ENCODE measurements around the gene SEC23IP.

SEC23IP gene

GRCh38 chr10:119945805-119946204 is 53.3 kb downstream of the SEC23IP start:
- Histone ChIP-seq H3K9ac (ENCODE audit: low read length) (no peak overlapping the region), H3K27me3 (ENCODE audit: control insufficient read depth, insufficient read depth, low read length) (no peaks in the 10 kb centered on the region), H3K36me3 (ENCODE audit: control insufficient read depth, insufficient read depth, low read length) (peaks cover 35% of the 10 kb centered on the region), H3K4me1 (ENCODE audit: control insufficient read depth, insufficient read depth, low read length) (no peaks in the 10 kb centered on the region), H3K27ac (ENCODE audit: low read depth, low read length) (no peak overlapping the region), H3K9me3 (ENCODE audit: control insufficient read depth, insufficient read depth, low read depth, low read length) (no peaks in the 10 kb centered on the region), H3K4me3 (ENCODE audit: low read depth, low read length) (no peak overlapping the region)

- H3K4me1 ChIP-seq (ENCODE audit: control insufficient read depth, insufficient read depth, low read length) = no peaks in the 10 kb centered on the region
These were observed 54.8 kb downstream of the SEC23IP start for GRCh38 chr10:119947300-119947699.

DNA sequence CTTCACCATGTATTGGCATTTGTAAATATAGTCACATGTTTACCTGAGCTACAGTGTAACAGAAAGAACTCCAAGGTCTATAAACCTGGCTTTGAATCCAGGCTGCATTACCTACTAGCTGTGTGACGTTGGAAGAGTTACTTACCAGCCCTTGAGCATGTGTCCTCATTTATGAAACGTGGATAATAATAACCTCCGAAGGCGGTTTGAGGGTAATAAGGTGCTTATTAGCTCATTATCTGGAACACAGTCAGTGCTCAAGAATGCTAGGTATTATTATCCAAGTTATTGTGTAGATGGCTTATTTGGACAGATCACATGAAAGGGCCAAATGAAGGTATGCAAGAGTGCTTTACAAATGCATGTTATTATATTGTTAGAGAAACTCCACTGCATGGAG is 64.9 kb downstream of the SEC23IP start:
- Histone ChIP-seq H3K9ac (ENCODE audit: low read length) (no peak overlapping the region), H3K36me3 (ENCODE audit: control insufficient read depth, insufficient read depth, low read length) (no peaks in the 10 kb centered on the region), H3K4me1 (ENCODE audit: control insufficient read depth, insufficient read depth, low read length) (no peaks in the 10 kb centered on the region), H3K27me3 (ENCODE audit: control insufficient read depth, insufficient read depth, low read length) (no peaks in the 10 kb centered on the region), H3K4me3 (ENCODE audit: low read depth, low read length) (no peak overlapping the region), H3K27ac (ENCODE audit: low read depth, low read length) (no peak overlapping the region), H3K9me3 (ENCODE audit: control insufficient read depth, insufficient read depth, low read depth, low read length) (no peaks in the 10 kb centered on the region)

More at GRCh38 chr10:119947300-119947699, 54.8 kb downstream of the SEC23IP start:
- H3K4me3 ChIP-seq (ENCODE audit: low read depth, low read length) = no peak overlapping the region
- H3K9me3 ChIP-seq (ENCODE audit: control insufficient read depth, insufficient read depth, low read depth, low read length) = no peaks in the 10 kb centered on the region
- H3K27me3 ChIP-seq (ENCODE audit: control insufficient read depth, insufficient read depth, low read length) = no peaks in the 10 kb centered on the region
- H3K9ac ChIP-seq (ENCODE audit: low read length) = no peak overlapping the region
- H3K36me3 ChIP-seq (ENCODE audit: control insufficient read depth, insufficient read depth, low read length) = peaks cover 21% of the 10 kb centered on the region
- no peak overlapping the region for H3K27ac ChIP-seq (ENCODE audit: low read depth, low read length)

DNA sequence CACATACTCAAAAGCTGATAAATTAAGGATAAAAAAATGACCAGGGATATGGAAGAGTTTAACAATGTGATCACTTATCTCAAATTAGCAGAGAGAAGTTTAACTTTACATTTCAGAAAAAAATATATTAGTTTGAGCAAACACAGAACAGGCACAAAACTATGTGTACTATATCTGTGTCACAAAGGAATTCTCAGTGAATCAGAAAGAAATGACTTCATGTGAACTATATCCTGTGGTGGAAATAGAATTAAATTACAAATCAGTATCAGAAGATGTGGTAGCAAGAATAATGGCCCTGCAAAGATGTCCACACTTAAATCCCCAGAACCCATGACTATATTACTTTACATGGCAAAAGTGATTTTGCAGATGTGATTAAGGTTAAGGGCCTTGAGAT is 70.3 kb downstream of the SEC23IP start:
- Histone ChIP-seq H3K27ac (ENCODE audit: low read depth, low read length) (no peak overlapping the region), H3K9me3 (ENCODE audit: control insufficient read depth, insufficient read depth, low read depth, low read length) (peaks cover 15% of the 10 kb centered on the region), H3K27me3 (ENCODE audit: control insufficient read depth, insufficient read depth, low read length) (no peaks in the 10 kb centered on the region), H3K4me1 (ENCODE audit: control insufficient read depth, insufficient read depth, low read length) (no peaks in the 10 kb centered on the region), H3K4me3 (ENCODE audit: low read depth, low read length) (no peak overlapping the region), H3K36me3 (ENCODE audit: control insufficient read depth, insufficient read depth, low read length) (no peaks in the 10 kb centered on the region), H3K9ac (ENCODE audit: low read length) (no peak overlapping the region)

- no peaks in the 10 kb centered on the region for H3K36me3 ChIP-seq (ENCODE audit: control insufficient read depth, insufficient read depth, low read length)
- H3K9me3 ChIP-seq (ENCODE audit: control insufficient read depth, insufficient read depth, low read depth, low read length) = peaks cover 15% of the 10 kb centered on the region
- no peak overlapping the region for H3K4me3 ChIP-seq (ENCODE audit: low read depth, low read length)
- no peaks in the 10 kb centered on the region for H3K4me1 ChIP-seq (ENCODE audit: control insufficient read depth, insufficient read depth, low read length)
- no peak overlapping the region for H3K27ac ChIP-seq (ENCODE audit: low read depth, low read length)
- no peak overlapping the region for H3K9ac ChIP-seq (ENCODE audit: low read length)
- H3K27me3 ChIP-seq (ENCODE audit: control insufficient read depth, insufficient read depth, low read length) = no peaks in the 10 kb centered on the region
These were observed 74.5 kb downstream of the SEC23IP start for GRCh38 chr10:119967066-119967465.

DNA sequence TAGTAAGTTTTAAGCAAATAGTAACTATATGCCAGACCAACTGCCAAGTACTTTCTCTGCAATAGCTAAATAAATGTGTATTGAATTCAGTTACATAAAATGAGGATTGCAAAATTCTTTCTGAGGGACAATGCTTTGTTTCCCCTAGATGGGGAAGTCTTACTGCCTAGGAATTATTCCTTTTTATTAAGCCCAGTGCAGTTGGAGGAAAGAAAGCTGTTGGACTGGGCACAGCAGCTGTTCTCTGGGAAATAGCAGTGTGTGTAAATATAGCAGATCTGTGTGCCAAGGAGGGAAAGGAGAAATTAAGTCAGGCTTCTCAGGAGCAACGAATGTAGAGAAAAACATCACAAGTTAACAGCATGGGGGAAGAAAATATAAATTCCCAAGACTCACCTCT is 77.1 kb downstream of the SEC23IP start:
- H3K9me3 ChIP-seq (ENCODE audit: control insufficient read depth, insufficient read depth, low read depth, low read length) = peaks cover 10% of the 10 kb centered on the region
- H3K9ac ChIP-seq (ENCODE audit: low read length) = no peak overlapping the region
- H3K27me3 ChIP-seq (ENCODE audit: control insufficient read depth, insufficient read depth, low read length) = no peaks in the 10 kb centered on the region
- H3K4me1 ChIP-seq (ENCODE audit: control insufficient read depth, insufficient read depth, low read length) = no peaks in the 10 kb centered on the region
- no peak overlapping the region for H3K4me3 ChIP-seq (ENCODE audit: low read depth, low read length)
- no peaks in the 10 kb centered on the region for H3K36me3 ChIP-seq (ENCODE audit: control insufficient read depth, insufficient read depth, low read length)
- no peak overlapping the region for H3K27ac ChIP-seq (ENCODE audit: low read depth, low read length)

DNA sequence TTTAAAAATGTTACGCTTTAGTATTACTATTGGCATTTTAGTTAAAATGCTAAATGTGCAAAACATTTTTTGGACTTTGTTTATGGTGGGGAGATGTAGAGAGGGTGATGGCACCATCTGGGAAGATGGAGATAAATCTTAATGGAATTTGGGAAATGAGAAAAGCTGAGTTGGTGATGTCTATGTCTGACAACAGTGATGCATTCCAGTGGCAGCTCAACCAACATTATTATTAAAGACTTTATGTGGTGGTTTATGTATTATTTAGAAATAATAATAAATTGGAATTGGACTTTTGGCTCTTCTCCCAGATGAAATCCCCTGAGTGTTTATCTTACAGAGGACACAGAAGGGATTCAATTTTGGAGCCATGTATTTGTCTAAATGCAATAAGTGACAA is 77.6 kb downstream of the SEC23IP start:
- H3K9me3 ChIP-seq (ENCODE audit: control insufficient read depth, insufficient read depth, low read depth, low read length) = peaks cover 10% of the 10 kb centered on the region
- H3K27me3 ChIP-seq (ENCODE audit: control insufficient read depth, insufficient read depth, low read length) = no peaks in the 10 kb centered on the region

DNA sequence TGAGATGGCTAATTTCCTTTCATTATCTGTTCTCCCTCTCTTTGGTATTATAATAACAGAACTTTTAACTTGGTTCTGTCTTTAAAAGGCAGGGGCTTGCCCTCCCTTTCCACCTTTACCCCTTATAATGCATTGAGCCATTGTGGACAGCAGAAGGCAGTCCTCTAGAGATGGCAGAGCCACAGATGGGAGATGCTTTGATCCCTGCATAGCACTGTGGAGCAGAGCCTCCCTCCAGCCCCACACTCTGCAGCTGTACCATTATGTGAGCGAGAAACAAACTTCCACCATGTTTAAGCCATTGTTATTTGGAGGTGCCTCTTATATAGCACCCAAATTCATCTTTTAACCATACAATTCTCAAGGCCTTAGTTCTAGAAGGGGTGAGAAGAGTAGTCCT is 78.4 kb downstream of the SEC23IP start:
- no peak overlapping the region for H3K27ac ChIP-seq (ENCODE audit: low read depth, low read length)
- no peaks in the 10 kb centered on the region for H3K36me3 ChIP-seq (ENCODE audit: control insufficient read depth, insufficient read depth, low read length)
- no peaks in the 10 kb centered on the region for H3K27me3 ChIP-seq (ENCODE audit: control insufficient read depth, insufficient read depth, low read length)

More for the DNA sequence above, 77.6 kb downstream of the SEC23IP start:
- Histone ChIP-seq H3K4me1 (ENCODE audit: control insufficient read depth, insufficient read depth, low read length) (no peaks in the 10 kb centered on the region), H3K27ac (ENCODE audit: low read depth, low read length) (no peak overlapping the region), H3K4me3 (ENCODE audit: low read depth, low read length) (no peak overlapping the region), H3K36me3 (ENCODE audit: control insufficient read depth, insufficient read depth, low read length) (no peaks in the 10 kb centered on the region), H3K9ac (ENCODE audit: low read length) (no peak overlapping the region)

GRCh38 chr10:119973281-119973680 is 80.8 kb downstream of the SEC23IP start:
- no peaks in the 10 kb centered on the region for H3K36me3 ChIP-seq (ENCODE audit: control insufficient read depth, insufficient read depth, low read length)
- no peak overlapping the region for H3K9ac ChIP-seq (ENCODE audit: low read length)
- H3K4me1 ChIP-seq (ENCODE audit: control insufficient read depth, insufficient read depth, low read length) = no peaks in the 10 kb centered on the region
- H3K27ac ChIP-seq (ENCODE audit: low read depth, low read length) = no peak overlapping the region
- H3K9me3 ChIP-seq (ENCODE audit: control insufficient read depth, insufficient read depth, low read depth, low read length) = no peaks in the 10 kb centered on the region; the same call in 1 of the 2 replicates
- H3K27me3 ChIP-seq (ENCODE audit: control insufficient read depth, insufficient read depth, low read length) = no peaks in the 10 kb centered on the region
- H3K4me3 ChIP-seq (ENCODE audit: low read depth, low read length) = no peak overlapping the region

More for the DNA sequence above, 78.4 kb downstream of the SEC23IP start:
- no peak overlapping the region for H3K4me3 ChIP-seq (ENCODE audit: low read depth, low read length)
- H3K9me3 ChIP-seq (ENCODE audit: control insufficient read depth, insufficient read depth, low read depth, low read length) = peaks cover 10% of the 10 kb centered on the region
- H3K4me1 ChIP-seq (ENCODE audit: control insufficient read depth, insufficient read depth, low read length) = no peaks in the 10 kb centered on the region
- H3K9ac ChIP-seq (ENCODE audit: low read length) = no peak overlapping the region

DNA sequence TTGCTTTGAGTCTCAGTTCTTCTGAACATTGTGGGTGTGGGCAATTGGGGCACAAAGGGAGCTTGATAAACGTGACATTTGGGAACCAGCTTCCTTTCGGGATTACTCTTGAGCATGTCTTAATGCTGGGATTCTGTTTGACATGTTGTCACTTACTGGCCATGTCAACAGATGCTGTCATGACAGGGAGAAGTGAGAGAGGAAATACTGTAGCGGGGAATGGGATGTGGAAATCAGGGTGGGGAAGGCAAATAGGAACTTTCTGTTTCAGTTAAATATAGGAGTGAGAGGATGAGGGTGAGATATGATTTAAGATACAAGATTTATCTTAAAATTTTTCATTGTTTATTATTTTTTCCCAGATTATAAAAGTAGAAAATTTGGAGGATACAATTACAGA is 83.9 kb downstream of the SEC23IP start:
- H3K27me3 ChIP-seq (ENCODE audit: control insufficient read depth, insufficient read depth, low read length) = no peaks in the 10 kb centered on the region
- no peaks in the 10 kb centered on the region for H3K4me1 ChIP-seq (ENCODE audit: control insufficient read depth, insufficient read depth, low read length)
- no peaks in the 10 kb centered on the region for H3K36me3 ChIP-seq (ENCODE audit: control insufficient read depth, insufficient read depth, low read length)
- H3K9ac ChIP-seq (ENCODE audit: low read length) = no peak overlapping the region
- H3K9me3 ChIP-seq (ENCODE audit: control insufficient read depth, insufficient read depth, low read depth, low read length) = no peaks in the 10 kb centered on the region
- H3K27ac ChIP-seq (ENCODE audit: low read depth, low read length) = no peak overlapping the region
- H3K4me3 ChIP-seq (ENCODE audit: low read depth, low read length) = no peak overlapping the region

DNA sequence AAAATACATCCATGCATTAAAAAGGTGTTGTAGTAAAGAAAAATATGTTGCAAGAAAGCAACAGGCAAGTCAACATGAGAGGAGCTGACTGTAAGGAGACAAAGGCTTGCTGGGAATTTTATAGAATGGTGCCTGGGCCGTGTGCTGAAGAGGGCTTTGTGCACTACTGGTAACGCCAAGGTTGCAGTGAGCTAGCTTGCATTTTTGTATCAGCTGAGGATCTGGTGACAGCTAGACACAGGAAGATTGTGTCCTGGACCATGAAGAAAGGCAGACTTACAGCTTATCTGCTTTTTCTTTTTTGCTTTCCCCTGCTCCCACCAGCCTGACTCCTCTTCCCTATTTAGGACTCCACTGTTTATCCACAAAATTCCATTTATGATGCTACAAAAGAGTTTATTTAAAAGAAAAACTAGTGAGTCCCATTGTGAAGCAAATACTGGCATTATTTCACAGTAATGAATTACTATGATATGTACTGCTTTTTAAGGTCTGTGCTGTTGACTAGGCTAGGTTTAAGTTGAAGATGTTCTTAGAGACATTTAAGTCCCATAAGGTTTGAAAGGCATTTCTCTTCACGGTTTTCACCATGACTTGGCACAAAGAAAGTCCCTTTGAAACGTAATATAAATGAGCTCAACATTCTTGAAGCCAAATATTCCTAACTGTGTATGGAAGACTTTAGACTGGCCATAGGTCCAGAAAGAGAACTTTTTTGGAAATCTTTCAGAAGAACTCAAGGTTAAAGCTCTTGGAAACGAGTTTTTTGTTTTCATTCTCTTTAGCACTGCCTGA is 88.6 kb downstream of the SEC23IP start:
- Histone ChIP-seq H3K27me3 (ENCODE audit: control insufficient read depth, insufficient read depth, low read length) (no peaks in the 10 kb centered on the region), H3K27ac (ENCODE audit: low read depth, low read length) (no peak overlapping the region), H3K4me1 (ENCODE audit: control insufficient read depth, insufficient read depth, low read length) (peaks cover 3% of the 10 kb centered on the region; the same call in 1 of the 2 replicates)

More for the DNA sequence above, 88.6 kb downstream of the SEC23IP start:
- peaks cover 3% of the 10 kb centered on the region; the same call in 1 of the 2 replicates for H3K9me3 ChIP-seq (ENCODE audit: control insufficient read depth, insufficient read depth, low read depth, low read length)
- no peaks in the 10 kb centered on the region for H3K36me3 ChIP-seq (ENCODE audit: control insufficient read depth, insufficient read depth, low read length)
- H3K4me3 ChIP-seq (ENCODE audit: low read depth, low read length) = no peak overlapping the region
- no peak overlapping the region for H3K9ac ChIP-seq (ENCODE audit: low read length)

All from HUES6 (cell line).